Kidney epithelial cell (primary cell): Measurements from ENCODE around the gene UVRAG. TPM values are rescaled to one million over a fixed set of nuclear protein-coding genes. Genes with fewer than 3 reads are reported as not detected.

Experiments used
- DNase-seq: peaks from one replicate; pipeline ENCODE4 v3.0.0-alpha.2; 2010; ENCODE audit warnings: low read depth
- H3K27me3 ChIP-seq: 2 replicates; pipeline ENCODE4 v1.6.0; 2011; ENCODE audit warnings: low read length; ENCODE audit not compliant: control insufficient read depth, insufficient read depth
- H3K36me3 ChIP-seq: 2 replicates; pipeline ENCODE4 v1.5.1; 2011; ENCODE audit warnings: low read length; ENCODE audit not compliant: control insufficient read depth, insufficient read depth
- H3K4me3 ChIP-seq: 2 replicates; pipeline ENCODE4 v1.5.1; 2011; ENCODE audit warnings: low read depth, mild to moderate bottlenecking, control low read depth, low read length
- total RNA-seq: library from RNA; depleted of rRNA; stranded (reverse); fragments of >200 nt; gene quantifications from 2 replicates; pipeline ENCODE4 v1.2.3, GENCODE V29; 2015
- TF ChIP-seq, protein P1 (sequence below): IDR thresholded peaks from 2 replicates; pipeline ENCODE4 v1.5.1; 2011; ENCODE audit warnings: mild to moderate bottlenecking, moderate library complexity, low read length, control low read depth, inconsistent platforms; ENCODE audit not compliant: insufficient read depth, poor library complexity, severe bottlenecking

Gene UVRAG
- total RNA-seq, 1 donor from 2014 or later, result 16.2 TPM

DNA sequence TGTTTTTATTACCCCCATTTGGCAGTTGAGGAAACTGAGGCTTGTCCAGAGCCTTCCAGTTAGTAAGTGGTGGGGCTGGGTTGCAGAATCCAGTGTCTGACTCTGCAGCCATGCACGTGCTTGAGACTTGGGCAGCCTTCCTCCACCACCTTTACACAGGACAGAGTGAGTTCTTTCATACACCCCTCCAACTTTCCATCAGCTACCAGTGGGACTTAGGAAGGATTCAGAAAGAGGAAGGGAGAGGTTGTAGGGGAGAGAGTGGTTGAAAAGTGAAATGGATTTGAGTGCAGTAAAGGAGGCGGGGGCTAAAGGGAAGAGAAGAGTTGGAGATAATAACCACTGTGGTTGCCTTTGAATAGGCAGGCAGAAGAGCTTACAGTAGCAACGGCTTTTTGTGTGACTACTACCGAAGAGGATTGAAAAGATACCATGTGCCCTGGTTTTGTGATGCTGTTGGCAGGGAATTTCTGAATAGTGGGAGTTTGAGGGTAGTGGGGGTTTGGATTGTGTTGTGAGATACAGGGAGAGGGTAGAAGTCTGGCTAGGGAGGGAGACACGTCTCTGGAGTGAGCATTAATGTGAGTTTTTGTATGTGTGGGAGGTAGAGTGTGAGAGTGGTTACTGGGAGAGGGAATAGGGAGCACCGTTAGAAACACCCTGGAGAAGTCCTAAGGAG is 1.7 kb downstream of the UVRAG start:
- Histone ChIP-seq H3K36me3 (no peaks in the 10 kb centered on the region), H3K4me3 (peak overlapping the region; percentile 87), H3K27me3 (no peaks in the 10 kb centered on the region)
- TF ChIP-seq, protein P1, sequence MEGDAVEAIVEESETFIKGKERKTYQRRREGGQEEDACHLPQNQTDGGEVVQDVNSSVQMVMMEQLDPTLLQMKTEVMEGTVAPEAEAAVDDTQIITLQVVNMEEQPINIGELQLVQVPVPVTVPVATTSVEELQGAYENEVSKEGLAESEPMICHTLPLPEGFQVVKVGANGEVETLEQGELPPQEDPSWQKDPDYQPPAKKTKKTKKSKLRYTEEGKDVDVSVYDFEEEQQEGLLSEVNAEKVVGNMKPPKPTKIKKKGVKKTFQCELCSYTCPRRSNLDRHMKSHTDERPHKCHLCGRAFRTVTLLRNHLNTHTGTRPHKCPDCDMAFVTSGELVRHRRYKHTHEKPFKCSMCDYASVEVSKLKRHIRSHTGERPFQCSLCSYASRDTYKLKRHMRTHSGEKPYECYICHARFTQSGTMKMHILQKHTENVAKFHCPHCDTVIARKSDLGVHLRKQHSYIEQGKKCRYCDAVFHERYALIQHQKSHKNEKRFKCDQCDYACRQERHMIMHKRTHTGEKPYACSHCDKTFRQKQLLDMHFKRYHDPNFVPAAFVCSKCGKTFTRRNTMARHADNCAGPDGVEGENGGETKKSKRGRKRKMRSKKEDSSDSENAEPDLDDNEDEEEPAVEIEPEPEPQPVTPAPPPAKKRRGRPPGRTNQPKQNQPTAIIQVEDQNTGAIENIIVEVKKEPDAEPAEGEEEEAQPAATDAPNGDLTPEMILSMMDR, result no peak
- no peak for DNase-seq

DNA sequence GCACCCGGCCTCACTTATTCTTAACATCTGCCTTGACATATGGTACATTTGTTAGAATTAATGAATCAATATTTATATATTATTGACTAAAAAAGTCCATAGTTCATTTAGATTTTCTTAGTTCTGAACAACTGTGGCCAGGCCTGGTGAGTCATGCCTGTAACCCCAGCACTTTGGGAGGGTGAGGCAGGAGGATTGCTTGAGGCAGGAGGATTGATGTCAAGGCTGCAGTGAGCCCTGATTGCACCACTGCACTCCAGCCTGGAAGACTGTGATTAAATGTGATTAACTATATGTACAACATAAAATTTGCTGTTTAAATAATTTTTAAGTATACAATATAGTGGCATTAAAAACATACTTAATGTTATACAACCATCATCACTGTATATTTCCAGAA is 5.6 kb downstream of the UVRAG start:
- no peaks in the 10 kb centered on the region for H3K36me3 ChIP-seq
- H3K4me3 ChIP-seq, result no peak overlapping the region
- TF ChIP-seq, protein P1, result no peak
- no peaks in the 10 kb centered on the region for H3K27me3 ChIP-seq
- DNase-seq, result no peak

DNA sequence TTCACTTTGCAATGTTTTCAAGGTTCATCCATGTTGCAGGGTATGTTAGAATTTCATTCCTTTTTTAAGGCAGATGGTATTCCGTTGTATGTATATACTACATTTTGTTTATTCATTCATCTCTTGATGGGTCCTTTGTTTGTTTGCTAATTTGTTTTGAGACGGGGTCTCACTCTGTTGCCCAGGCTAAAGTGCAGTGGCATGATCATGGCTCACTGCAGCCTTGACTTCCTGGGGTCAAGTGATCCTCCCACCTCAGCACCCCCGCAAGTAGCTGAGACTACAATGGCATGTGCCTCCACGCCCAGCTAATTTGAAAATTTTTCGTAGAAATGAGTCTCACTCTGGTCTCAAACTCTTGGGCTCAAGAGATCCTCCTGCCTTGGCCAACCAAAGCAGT is 6.2 kb downstream of the UVRAG start:
- no peak for DNase-seq
- no peaks in the 10 kb centered on the region for H3K27me3 ChIP-seq

DNA sequence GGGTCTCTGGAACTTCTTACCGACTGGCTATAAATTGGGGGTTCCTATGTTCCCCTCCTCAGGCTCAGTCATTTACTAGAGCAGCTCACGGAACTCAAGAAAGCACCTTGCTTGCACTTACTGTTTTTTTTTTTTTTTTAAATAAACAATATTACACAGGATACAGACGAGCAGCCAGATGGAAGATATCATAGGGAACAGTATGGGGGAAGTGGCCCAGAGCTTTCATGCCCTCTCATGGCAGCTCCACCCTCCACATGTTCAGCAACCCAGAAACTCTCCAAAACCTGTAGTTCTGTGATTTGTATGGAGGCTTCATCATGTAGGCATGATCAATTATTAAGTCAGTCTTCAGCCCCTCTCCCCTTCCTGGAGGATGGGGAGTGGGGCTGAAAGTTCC is 7.5 kb downstream of the UVRAG start:
- Histone ChIP-seq H3K27me3 (no peaks in the 10 kb centered on the region), H3K36me3 (no peaks in the 10 kb centered on the region), H3K4me3 (no peak overlapping the region)
- DNase-seq, result no peak
- TF ChIP-seq, protein P1, result no peak

More for the DNA sequence above, 6.2 kb downstream of the UVRAG start:
- TF ChIP-seq, protein P1, result no peak
- Histone ChIP-seq H3K36me3 (no peaks in the 10 kb centered on the region), H3K4me3 (no peak overlapping the region)

DNA sequence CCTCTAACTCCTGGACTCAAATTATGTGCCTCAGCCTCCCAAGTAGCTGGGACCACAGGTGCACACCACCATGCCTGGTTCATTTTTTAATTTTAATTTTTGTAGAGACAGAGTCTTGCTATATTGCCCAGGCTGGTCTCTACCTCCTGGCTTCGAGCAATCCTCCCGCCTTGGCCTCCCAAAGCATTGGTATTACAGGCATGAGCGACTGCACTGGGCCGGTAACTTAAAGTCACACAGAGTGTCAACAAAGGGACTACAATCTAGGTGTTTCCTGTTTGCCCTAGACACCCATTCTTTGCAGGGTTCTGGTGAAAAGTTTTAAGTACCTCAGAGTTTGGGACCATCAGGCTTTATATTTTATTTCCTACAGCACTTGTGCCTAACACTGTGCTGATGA is 8.4 kb downstream of the UVRAG start:
- DNase-seq, result no peak
- TF ChIP-seq, protein P1, result no peak
- H3K27me3 ChIP-seq, result no peaks in the 10 kb centered on the region
- H3K4me3 ChIP-seq, result no peak overlapping the region
- H3K36me3 ChIP-seq, result no peaks in the 10 kb centered on the region

DNA sequence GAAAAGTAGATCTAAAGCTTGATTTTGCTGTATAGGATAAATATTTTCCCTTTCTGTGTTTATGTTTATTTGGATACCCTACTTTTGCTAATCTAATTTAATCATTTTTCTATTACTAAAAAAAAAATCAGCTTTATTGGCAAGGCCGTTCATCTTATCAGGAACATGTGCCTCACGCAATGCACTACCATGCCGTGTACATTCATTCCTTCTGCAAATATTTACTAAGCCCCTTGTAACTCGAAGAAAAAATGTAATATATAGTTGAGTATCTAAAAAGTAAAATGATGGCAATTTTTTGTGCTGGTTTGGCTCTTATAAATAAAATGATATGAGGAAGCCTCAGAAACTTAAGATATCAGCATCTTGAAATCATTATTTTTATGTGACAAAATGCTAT is 8.9 kb downstream of the UVRAG start:
- no peak for DNase-seq
- H3K4me3 ChIP-seq, result no peak overlapping the region
- no peaks in the 10 kb centered on the region for H3K36me3 ChIP-seq
- TF ChIP-seq, protein P1, result no peak
- H3K27me3 ChIP-seq, result no peaks in the 10 kb centered on the region
